ENCODE data around the gene HMGCS2.

DNA sequence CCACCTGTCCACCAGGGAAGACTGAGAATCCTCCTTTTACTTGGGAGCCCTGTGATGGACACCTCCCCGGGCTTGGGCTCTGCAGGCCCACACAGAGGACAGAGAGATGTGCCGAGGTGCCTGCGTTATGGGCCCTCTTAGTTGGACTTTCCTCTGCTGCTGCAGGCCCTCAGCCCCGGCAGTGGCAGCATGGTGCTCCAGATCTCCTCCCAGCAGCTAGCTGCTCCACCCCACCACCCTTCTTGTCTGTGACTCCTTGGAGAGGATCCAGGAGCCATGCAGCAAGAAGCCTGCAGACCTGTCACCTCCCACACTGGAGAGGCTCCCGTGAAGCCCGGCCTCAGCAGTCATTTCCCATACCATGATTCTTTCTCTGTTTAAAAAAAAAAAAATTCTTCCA lies 29.6 kb downstream of the HMGCS2 start:
- TF ChIP-seq, protein P1, sequence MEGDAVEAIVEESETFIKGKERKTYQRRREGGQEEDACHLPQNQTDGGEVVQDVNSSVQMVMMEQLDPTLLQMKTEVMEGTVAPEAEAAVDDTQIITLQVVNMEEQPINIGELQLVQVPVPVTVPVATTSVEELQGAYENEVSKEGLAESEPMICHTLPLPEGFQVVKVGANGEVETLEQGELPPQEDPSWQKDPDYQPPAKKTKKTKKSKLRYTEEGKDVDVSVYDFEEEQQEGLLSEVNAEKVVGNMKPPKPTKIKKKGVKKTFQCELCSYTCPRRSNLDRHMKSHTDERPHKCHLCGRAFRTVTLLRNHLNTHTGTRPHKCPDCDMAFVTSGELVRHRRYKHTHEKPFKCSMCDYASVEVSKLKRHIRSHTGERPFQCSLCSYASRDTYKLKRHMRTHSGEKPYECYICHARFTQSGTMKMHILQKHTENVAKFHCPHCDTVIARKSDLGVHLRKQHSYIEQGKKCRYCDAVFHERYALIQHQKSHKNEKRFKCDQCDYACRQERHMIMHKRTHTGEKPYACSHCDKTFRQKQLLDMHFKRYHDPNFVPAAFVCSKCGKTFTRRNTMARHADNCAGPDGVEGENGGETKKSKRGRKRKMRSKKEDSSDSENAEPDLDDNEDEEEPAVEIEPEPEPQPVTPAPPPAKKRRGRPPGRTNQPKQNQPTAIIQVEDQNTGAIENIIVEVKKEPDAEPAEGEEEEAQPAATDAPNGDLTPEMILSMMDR (IDR thresholded peaks at IDR 0.05), result no peak
- no peak for TF ChIP-seq POLR2A (IDR thresholded peaks at IDR 0.05)

Measured in body of pancreas (tissue), 4 donors.